Common myeloid progenitor, CD34-positive (primary cell): ENCODE data around the gene GH2.

Source experiments
- CTCF ChIA-PET: fragments of 350-600 bp; sonication (Branson Sonifier 250); formaldehyde crosslinking; loops from one replicate; lab custom pipeline; 2021; ENCODE audit warnings: antibody characterized with exemption; lab: Charles Lee
- POLR2A ChIA-PET: fragments of 350-600 bp; sonication (Branson Sonifier 250); formaldehyde crosslinking; loops from one replicate; lab custom pipeline; 2021; ENCODE audit warnings: antibody characterized with exemption; lab: Charles Lee
- DNase-seq, 3 donors: peaks; one replicate each; pipeline versions ENCODE4 v3.0.0 to v3.0.0-alpha.2; 2013
- H3K27ac ChIP-seq, 2 experiments: 1 replicate in 1 of 2; 2 replicates in 1 of 2; pipeline ENCODE4 v1.7.0; 2013; ENCODE audit warnings: inconsistent platforms in 2 of 2, low read length in 2 of 2, mild to moderate bottlenecking in 2 of 2, low read depth in 1 of 2, moderate library complexity in 1 of 2; ENCODE audit not compliant: severe bottlenecking in 2 of 2, insufficient read depth in 1 of 2, poor library complexity in 1 of 2
- H3K27me3 ChIP-seq, 5 experiments: replicated peaks in 2 of 5; 1 replicate in 3 of 5; 2 replicates in 2 of 5; pipeline versions ENCODE4 v1.6.1 to v1.7.0; 2013; ENCODE audit warnings: low read length in 4 of 5, mild to moderate bottlenecking in 2 of 5, moderate library complexity in 2 of 5, inconsistent platforms in 1 of 5; ENCODE audit not compliant: insufficient read depth in 5 of 5, control insufficient read depth in 4 of 5
- H3K36me3 ChIP-seq, 4 experiments: 1 replicate in 2 of 4; 2 replicates in 2 of 4; pipeline versions ENCODE4 v1.6.1 to v1.7.0; 2013; ENCODE audit warnings: low read length in 3 of 4, control low read depth in 1 of 4, mild to moderate bottlenecking in 1 of 4; ENCODE audit not compliant: control insufficient read depth in 4 of 4, insufficient read depth in 4 of 4
- H3K4me1 ChIP-seq, 4 experiments: 1 replicate in 3 of 4; 2 replicates in 1 of 4; pipeline versions ENCODE4 v1.6.1 to v1.7.1; 2013; ENCODE audit warnings: low read length in 3 of 4, mild to moderate bottlenecking in 3 of 4, control low read depth in 1 of 4, inconsistent platforms in 1 of 4, moderate library complexity in 1 of 4; ENCODE audit not compliant: control insufficient read depth in 4 of 4, insufficient read depth in 4 of 4; ENCODE audit errors: control extremely low read depth in 1 of 4
- H3K4me3 ChIP-seq, 7 experiments: 1 replicate in 4 of 7; 2 replicates in 3 of 7; pipeline versions ENCODE4 v1.5.1 to v1.7.0; 2013; ENCODE audit warnings: mild to moderate bottlenecking in 7 of 7, low read length in 6 of 7, moderate library complexity in 6 of 7, inconsistent platforms in 2 of 7, low read depth in 2 of 7, control low read depth in 1 of 7; ENCODE audit not compliant: insufficient read depth in 4 of 7, control insufficient read depth in 1 of 7; ENCODE audit errors: extremely low read depth in 1 of 7
- H3K9me3 ChIP-seq, 5 experiments: 1 replicate in 4 of 5; 2 replicates in 1 of 5; pipeline versions ENCODE4 v1.6.1 to v1.7.1; 2013; ENCODE audit warnings: low read length in 4 of 5, mild to moderate bottlenecking in 2 of 5, inconsistent platforms in 1 of 5, low read depth in 1 of 5, moderate library complexity in 1 of 5; ENCODE audit not compliant: control insufficient read depth in 4 of 5, insufficient read depth in 2 of 5; ENCODE audit errors: control extremely low read depth in 1 of 5
- WGBS: methylation state at CpG from one replicate; pipeline ENCODE4 v1.1.5; 2013; ENCODE audit not compliant: insufficient coverage; 5-methylcytosine and 5-hydroxymethylcytosine counted together

The GH2 gene

GRCh38 chr17:63833026-63833740, 48.6 kb downstream of the GH2 start:
- no peak overlapping the region for H3K27ac ChIP-seq
- H3K27me3 ChIP-seq = no peaks in the 10 kb centered on the region
- no peak overlapping the region for H3K4me3 ChIP-seq
- no peak for DNase-seq
- H3K4me1 ChIP-seq = peaks cover 5 to 39% (median 26%) of the 10 kb centered on the region in 4 experiments
- WGBS = 96% methylated on average over 12 of the region's 14 CpGs
- POLR2A ChIA-PET = interaction anchor here (1.2 kb wide), 1 partner anchor 8 kb away, joined by 4 read pairs; no protein-coding TSS in a partner anchor
- CTCF ChIA-PET = interaction anchor here (0.8 to 6.1 kb wide), 10 partner anchors 6 to 137 kb away, joined by 3 to 51 read pairs (median 4); no protein-coding TSS in a partner anchor
- no peaks in the 10 kb centered on the region for H3K9me3 ChIP-seq
- peaks cover 2 to 94% (median 65%) of the 10 kb centered on the region in 4 experiments for H3K36me3 ChIP-seq

GRCh38 chr17:63832455-63832854, 49.3 kb downstream of the GH2 start:
- peaks cover 2 to 87% (median 64%) of the 10 kb centered on the region in 4 experiments for H3K36me3 ChIP-seq
- no peak overlapping the region for H3K4me3 ChIP-seq
- no peak for DNase-seq
- ChIA-PET POLR2A (interaction anchor here (1.2 kb wide), 1 partner anchor 9 kb away, joined by 4 read pairs; no protein-coding TSS in a partner anchor), CTCF (interaction anchor here (0.8 to 6.1 kb wide), 7 partner anchors 7 to 46 kb away, joined by 3 to 51 read pairs (median 4); no protein-coding TSS in a partner anchor)
- 92% methylated on average over 2 of the region's 2 CpGs for WGBS
- H3K27ac ChIP-seq = no peak overlapping the region
- no peaks in the 10 kb centered on the region for H3K9me3 ChIP-seq
- H3K27me3 ChIP-seq = no peaks in the 10 kb centered on the region
- peaks cover 9 to 41% (median 27%) of the 10 kb centered on the region in 4 experiments for H3K4me1 ChIP-seq

GRCh38 chr17:63832014-63832413, 49.7 kb downstream of the GH2 start:
- DNase-seq = no peak
- ChIA-PET CTCF (interaction anchor here (1.0 to 6.1 kb wide), 7 partner anchors 7 to 47 kb away, joined by 3 to 51 read pairs (median 4); no protein-coding TSS in a partner anchor), POLR2A (interaction anchor here (1.2 kb wide), 1 partner anchor 9 kb away, joined by 4 read pairs; no protein-coding TSS in a partner anchor)
- peaks cover 2 to 83% (median 61%) of the 10 kb centered on the region in 4 experiments for H3K36me3 ChIP-seq
- H3K27me3 ChIP-seq = no peaks in the 10 kb centered on the region
- H3K4me3 ChIP-seq = no peak overlapping the region
- 97% methylated on average over 5 of the region's 5 CpGs for WGBS
- H3K27ac ChIP-seq = peak overlapping the region in 1 of 2 experiments; percentile 37
- H3K4me1 ChIP-seq = peaks cover 9 to 41% (median 27%) of the 10 kb centered on the region in 4 experiments
- H3K9me3 ChIP-seq = no peaks in the 10 kb centered on the region

- Histone ChIP-seq H3K27ac (peak overlapping the region in 1 of 2 experiments; percentile 37), H3K27me3 (no peaks in the 10 kb centered on the region), H3K9me3 (no peaks in the 10 kb centered on the region), H3K4me3 (peak overlapping the region in 1 of 7 experiments; percentile 9), H3K36me3 (peaks cover 2 to 77% (median 57%) of the 10 kb centered on the region in 4 experiments), H3K4me1 (peaks cover 9 to 41% (median 28%) of the 10 kb centered on the region in 4 experiments)
- CTCF ChIA-PET = interaction anchor here (1.0 to 6.1 kb wide), 7 partner anchors 8 to 134 kb away, joined by 4 to 51 read pairs (median 6); no protein-coding TSS in a partner anchor
- POLR2A ChIA-PET = no interaction called here
- no peak for DNase-seq
- 7% methylated on average over 3 of the region's 8 CpGs for WGBS
These were observed 50.2 kb downstream of the GH2 start for GRCh38 chr17:63831505-63831904.

GRCh38 chr17:63830904-63831491, 50.7 kb downstream of the GH2 start:
- Histone ChIP-seq H3K36me3 (peaks cover 2 to 74% (median 53%) of the 10 kb centered on the region in 4 experiments), H3K27me3 (no peaks in the 10 kb centered on the region), H3K27ac (peak overlapping the region in 1 of 2 experiments; percentile 37), H3K9me3 (no peaks in the 10 kb centered on the region), H3K4me1 (peaks cover 11 to 46% (median 33%) of the 10 kb centered on the region in 4 experiments), H3K4me3 (no peak overlapping the region)
- 93% methylated on average over 12 of the region's 15 CpGs for WGBS
- POLR2A ChIA-PET = no interaction called here
- CTCF ChIA-PET = interaction anchor here (1.0 to 6.1 kb wide), 9 partner anchors 8 to 133 kb away, joined by 3 to 51 read pairs (median 6); no protein-coding TSS in a partner anchor
- no peak for DNase-seq

- no peaks in the 10 kb centered on the region for H3K27me3 ChIP-seq
- ChIA-PET CTCF (interaction anchor here (0.8 to 6.1 kb wide), 7 partner anchors 9 to 133 kb away, joined by 3 to 51 read pairs (median 7); no protein-coding TSS in a partner anchor), POLR2A (interaction anchor here (0.6 kb wide), 1 partner anchor 673 kb away, joined by 3 read pairs; no protein-coding TSS in a partner anchor)
- H3K27ac ChIP-seq = no peak overlapping the region
- no peaks in the 10 kb centered on the region for H3K9me3 ChIP-seq
- peaks cover 13 to 48% (median 35%) of the 10 kb centered on the region in 4 experiments for H3K4me1 ChIP-seq
- WGBS = 100% methylated on average over 4 of the region's 5 CpGs
- H3K36me3 ChIP-seq = peaks cover 2 to 73% (median 51%) of the 10 kb centered on the region in 4 experiments
- DNase-seq = no peak
- no peak overlapping the region for H3K4me3 ChIP-seq
These were observed 51.5 kb downstream of the GH2 start for GRCh38 chr17:63830278-63830677.
